ENCODE data around the gene DNAJA4. TPM values are rescaled to one million over a fixed set of nuclear protein-coding genes. Genes with fewer than 3 reads are reported as not detected.

Gene DNAJA4
- total RNA-seq, 2 experiments from 2014 or later: 47.0 to 48.5 TPM

DNA sequence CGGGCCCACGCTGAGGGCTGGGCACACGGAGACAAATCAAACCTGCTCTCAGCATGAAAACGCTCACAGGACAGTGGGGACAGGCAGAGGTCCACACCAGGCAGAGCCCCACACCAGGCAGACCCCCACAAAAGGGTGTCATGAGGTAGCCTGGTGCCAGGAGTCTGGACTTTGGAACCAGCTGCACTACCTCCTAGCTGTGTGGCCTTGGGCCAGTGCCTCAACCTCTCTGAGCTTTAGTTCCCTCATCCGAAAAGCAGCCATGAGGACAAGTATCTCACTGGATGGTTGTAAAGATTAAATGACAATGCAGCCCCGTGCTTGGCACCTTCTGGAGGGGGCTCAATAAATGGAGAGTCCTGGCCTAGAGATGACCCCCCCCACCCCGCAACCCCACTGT, 59.3 kb downstream of the DNAJA4 start:
- H3K9me3 Mint-ChIP-seq: no peaks in the 10 kb centered on the region
- DNase-seq (no peak), ATAC-seq (ENCODE audit: poor library complexity) (no peak)
- CTCF ChIA-PET: no interaction called here
- Histone ChIP-seq H3K9me3 (ENCODE audit: control insufficient read depth in 1 of 2, insufficient read depth in 1 of 2, low read length in 2 of 2) (no peaks in the 10 kb centered on the region), H3K4me1 (ENCODE audit: insufficient read depth, low read length) (no peaks in the 10 kb centered on the region), H3K4me3 (ENCODE audit: low read length) (no peak overlapping the region), H3K36me3 (ENCODE audit: insufficient read depth, low read length) (no peaks in the 10 kb centered on the region), H3K27me3 (ENCODE audit: control insufficient read depth in 1 of 2, insufficient read depth in 2 of 2, low read length in 2 of 2) (no peaks in the 10 kb centered on the region), H3K27ac (ENCODE audit: low read depth in 1 of 2, low read length in 2 of 2) (no peak overlapping the region)
- H3K4me3 Mint-ChIP-seq: no peak overlapping the region
- H3K27me3 Mint-ChIP-seq: no peaks in the 10 kb centered on the region
- TF ChIP-seq, protein P1, sequence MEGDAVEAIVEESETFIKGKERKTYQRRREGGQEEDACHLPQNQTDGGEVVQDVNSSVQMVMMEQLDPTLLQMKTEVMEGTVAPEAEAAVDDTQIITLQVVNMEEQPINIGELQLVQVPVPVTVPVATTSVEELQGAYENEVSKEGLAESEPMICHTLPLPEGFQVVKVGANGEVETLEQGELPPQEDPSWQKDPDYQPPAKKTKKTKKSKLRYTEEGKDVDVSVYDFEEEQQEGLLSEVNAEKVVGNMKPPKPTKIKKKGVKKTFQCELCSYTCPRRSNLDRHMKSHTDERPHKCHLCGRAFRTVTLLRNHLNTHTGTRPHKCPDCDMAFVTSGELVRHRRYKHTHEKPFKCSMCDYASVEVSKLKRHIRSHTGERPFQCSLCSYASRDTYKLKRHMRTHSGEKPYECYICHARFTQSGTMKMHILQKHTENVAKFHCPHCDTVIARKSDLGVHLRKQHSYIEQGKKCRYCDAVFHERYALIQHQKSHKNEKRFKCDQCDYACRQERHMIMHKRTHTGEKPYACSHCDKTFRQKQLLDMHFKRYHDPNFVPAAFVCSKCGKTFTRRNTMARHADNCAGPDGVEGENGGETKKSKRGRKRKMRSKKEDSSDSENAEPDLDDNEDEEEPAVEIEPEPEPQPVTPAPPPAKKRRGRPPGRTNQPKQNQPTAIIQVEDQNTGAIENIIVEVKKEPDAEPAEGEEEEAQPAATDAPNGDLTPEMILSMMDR (IDR thresholded peaks at IDR 0.05): no peak
- POLR2A ChIA-PET: no interaction called here
- intact Hi-C loops (cut with DNase I, micrococcal nuclease): no loop called here
- H3K27ac Mint-ChIP-seq: no peak overlapping the region
- no peaks in the 10 kb centered on the region for H3K4me1 Mint-ChIP-seq (ENCODE audit: low read depth)
- H3K36me3 Mint-ChIP-seq (ENCODE audit: low read depth): no peaks in the 10 kb centered on the region

DNA sequence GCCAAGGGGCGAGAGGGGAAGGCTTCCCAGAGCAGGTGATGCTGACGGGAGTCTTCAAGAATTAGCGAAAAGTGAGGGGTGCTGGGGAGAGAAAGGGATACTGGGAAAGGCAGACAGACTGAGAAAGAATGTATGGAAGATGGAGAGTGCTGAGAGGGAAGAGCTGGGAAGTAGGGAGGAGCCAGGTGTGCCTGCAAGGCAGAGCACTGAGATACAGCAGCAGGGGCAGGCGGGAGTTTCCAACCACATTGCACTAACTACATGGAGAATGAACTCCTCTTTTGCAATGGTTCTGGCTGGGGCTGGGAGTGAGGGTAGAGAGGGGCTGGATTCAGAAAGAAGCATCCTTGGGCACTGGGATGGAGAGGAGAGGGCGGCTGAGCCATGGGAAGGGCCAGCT, 59.8 kb downstream of the DNAJA4 start:
- Histone ChIP-seq H3K4me1 (ENCODE audit: insufficient read depth, low read length) (no peaks in the 10 kb centered on the region), H3K4me3 (ENCODE audit: low read length) (no peak overlapping the region), H3K27ac (ENCODE audit: low read depth in 1 of 2, low read length in 2 of 2) (no peak overlapping the region), H3K27me3 (ENCODE audit: control insufficient read depth in 1 of 2, insufficient read depth in 2 of 2, low read length in 2 of 2) (no peaks in the 10 kb centered on the region), H3K9me3 (ENCODE audit: control insufficient read depth in 1 of 2, insufficient read depth in 1 of 2, low read length in 2 of 2) (no peaks in the 10 kb centered on the region), H3K36me3 (ENCODE audit: insufficient read depth, low read length) (no peaks in the 10 kb centered on the region)
- DNase-seq (no peak), ATAC-seq (ENCODE audit: poor library complexity) (no peak)
- Mint-ChIP-seq H3K4me1 (ENCODE audit: low read depth) (no peaks in the 10 kb centered on the region), H3K27me3 (no peaks in the 10 kb centered on the region), H3K27ac (no peak overlapping the region), H3K36me3 (ENCODE audit: low read depth) (no peaks in the 10 kb centered on the region), H3K9me3 (no peaks in the 10 kb centered on the region), H3K4me3 (no peak overlapping the region)
- CTCF ChIA-PET: no interaction called here
- POLR2A ChIA-PET: no interaction called here
- TF ChIP-seq, protein P1 (IDR thresholded peaks at IDR 0.05): no peak
- intact Hi-C loops (cut with DNase I, micrococcal nuclease): no loop called here

DNA sequence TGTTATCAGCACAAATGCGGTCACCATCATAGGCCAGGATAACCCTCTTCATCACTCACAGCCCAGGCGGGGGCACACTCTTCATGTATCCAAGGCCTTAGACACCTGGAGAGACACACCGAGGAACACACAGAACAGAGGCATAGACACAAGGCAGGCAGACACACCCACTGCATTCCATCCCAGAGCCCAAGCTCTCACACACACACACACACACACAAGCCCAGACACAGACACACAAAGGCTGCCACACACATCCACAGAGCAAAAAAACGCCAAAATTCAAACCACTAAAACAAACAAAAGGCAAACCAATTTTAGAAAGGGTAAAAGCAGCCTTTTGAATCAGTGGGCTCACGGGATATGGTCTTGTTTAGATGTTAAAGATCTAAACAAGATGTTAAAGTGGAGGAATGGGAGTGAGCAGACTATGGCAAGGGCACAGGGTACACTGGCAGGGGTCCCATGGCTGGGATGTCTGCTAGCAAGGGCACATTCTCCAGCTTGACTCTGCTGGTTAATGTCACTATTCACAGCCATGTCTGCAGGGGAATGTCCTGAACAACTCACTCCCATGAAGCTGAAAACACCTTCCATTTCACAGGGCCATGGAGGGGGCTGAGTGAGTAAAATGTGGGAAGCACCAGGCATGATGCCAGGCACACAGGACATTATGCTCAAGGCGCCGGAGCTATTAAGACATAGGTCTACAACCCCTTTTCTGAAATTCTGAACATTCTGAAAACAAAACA, 60.9 kb downstream of the DNAJA4 start:
- Mint-ChIP-seq H3K36me3 (ENCODE audit: low read depth) (no peaks in the 10 kb centered on the region), H3K9me3 (no peaks in the 10 kb centered on the region), H3K4me3 (no peak overlapping the region), H3K27me3 (no peaks in the 10 kb centered on the region), H3K27ac (no peak overlapping the region), H3K4me1 (ENCODE audit: low read depth) (no peaks in the 10 kb centered on the region)
- ChIA-PET POLR2A (no interaction called here), CTCF (no interaction called here)
- no peaks in the 10 kb centered on the region for H3K36me3 ChIP-seq (ENCODE audit: insufficient read depth, low read length)
- TF ChIP-seq, protein P1 (IDR thresholded peaks at IDR 0.05): no peak
- no peak overlapping the region for H3K27ac ChIP-seq (ENCODE audit: low read depth in 1 of 2, low read length in 2 of 2)
- no peak for DNase-seq
- no peaks in the 10 kb centered on the region for H3K27me3 ChIP-seq (ENCODE audit: control insufficient read depth in 1 of 2, insufficient read depth in 2 of 2, low read length in 2 of 2)
- no peaks in the 10 kb centered on the region for H3K9me3 ChIP-seq (ENCODE audit: control insufficient read depth in 1 of 2, insufficient read depth in 1 of 2, low read length in 2 of 2)
- no peak overlapping the region for H3K4me3 ChIP-seq (ENCODE audit: low read length)
- no peak for ATAC-seq (ENCODE audit: poor library complexity)
- intact Hi-C loops (cut with DNase I, micrococcal nuclease): no loop called here
- H3K4me1 ChIP-seq (ENCODE audit: insufficient read depth, low read length): no peaks in the 10 kb centered on the region
